Measurements from ENCODE around the gene SLA2. TPM values are rescaled to one million over a fixed set of nuclear protein-coding genes. Genes with fewer than 3 reads are reported as not detected.

SLA2 gene
- total RNA-seq, 1 experiment from 2014 or later, result 0.13 TPM

GRCh38 chr20:36666181-36666740, 20.3 kb upstream of the SLA2 start:
- H3K9me3 ChIP-seq (ENCODE audit: control insufficient read depth, insufficient read depth, low read depth, low read length), result no peaks in the 10 kb centered on the region
- no peaks in the 10 kb centered on the region for H3K27me3 ChIP-seq (ENCODE audit: control insufficient read depth, insufficient read depth, low read length)
- H3K27ac ChIP-seq (ENCODE audit: low read length), result no peak overlapping the region
- BruUV-seq (replicated peaks), result no TSS peak
- DNase-seq (ENCODE audit: low read depth, low spot score), result no peak
- no peaks in the 10 kb centered on the region for H3K4me1 ChIP-seq (ENCODE audit: control insufficient read depth, insufficient read depth, low read length)
- in situ Hi-C loops (cut with HindIII; ENCODE audit: low pct_unique_long_range_greater_than_20kb, low sequenced_read_pairs) (no loop called here), intact Hi-C loops (cut with micrococcal nuclease; ENCODE audit: unreplicated experiment) (no loop called here)
- ChIA-PET CTCF (interaction anchor here (0.5 to 1.6 kb wide), 3 partner anchors 88 to 336 kb away, joined by 4 to 5 read pairs (median 5); no protein-coding TSS in a partner anchor), POLR2A (interaction anchor here (0.7 kb wide), 2 partner anchors 57 to 757 kb away, joined by 3 read pairs; no protein-coding TSS in a partner anchor)
- ATAC-seq, result peak; percentile 80; the same call in 1 of the 2 replicates
- no peaks in the 10 kb centered on the region for H3K36me3 ChIP-seq (ENCODE audit: control insufficient read depth, insufficient read depth, low read length)
- TF ChIP-seq CTCF (IDR thresholded peaks at IDR 0.05) (no peak), SIN3A (IDR thresholded peaks at IDR 0.05; ENCODE audit: borderline replicate concordance, insufficient read depth, low read depth, low read length) (no peak), TCF7L2 (IDR thresholded peaks at IDR 0.05; ENCODE audit: low read depth, low read length) (no peak), REST (IDR thresholded peaks at IDR 0.05; ENCODE audit: insufficient read depth in 1 of 2, low read depth in 2 of 2, low read length in 1 of 2) (no peak), POLR2AphosphoS5 (IDR thresholded peaks at IDR 0.05; ENCODE audit: low read depth, low read length) (no peak)
- H3K4me3 ChIP-seq (ENCODE audit: low read depth in 2 of 2, low read length in 2 of 2), result no peak overlapping the region

GRCh38 chr20:36663031-36663430, 17.0 kb upstream of the SLA2 start:
- ChIA-PET CTCF (no interaction called here), POLR2A (no interaction called here)
- Histone ChIP-seq H3K36me3 (ENCODE audit: control insufficient read depth, insufficient read depth, low read length) (no peaks in the 10 kb centered on the region), H3K4me1 (ENCODE audit: control insufficient read depth, insufficient read depth, low read length) (no peaks in the 10 kb centered on the region), H3K4me3 (ENCODE audit: low read depth in 2 of 2, low read length in 2 of 2) (no peak overlapping the region), H3K9me3 (ENCODE audit: control insufficient read depth, insufficient read depth, low read depth, low read length) (no peaks in the 10 kb centered on the region), H3K27ac (ENCODE audit: low read length) (no peak overlapping the region), H3K27me3 (ENCODE audit: control insufficient read depth, insufficient read depth, low read length) (no peaks in the 10 kb centered on the region)
- intact Hi-C loops (cut with micrococcal nuclease; ENCODE audit: unreplicated experiment) (no loop called here), in situ Hi-C loops (cut with HindIII; ENCODE audit: low pct_unique_long_range_greater_than_20kb, low sequenced_read_pairs) (no loop called here)
- ATAC-seq (no peak), DNase-seq (ENCODE audit: low read depth, low spot score) (no peak)
- no TSS peak for BruUV-seq (replicated peaks)
- TF ChIP-seq CTCF (IDR thresholded peaks at IDR 0.05), result no peak
- TF ChIP-seq REST (IDR thresholded peaks at IDR 0.05; ENCODE audit: insufficient read depth in 1 of 2, low read depth in 2 of 2, low read length in 1 of 2), result no peak
- no peak for TF ChIP-seq TCF7L2 (IDR thresholded peaks at IDR 0.05; ENCODE audit: low read depth, low read length)
- no peak for TF ChIP-seq SIN3A (IDR thresholded peaks at IDR 0.05; ENCODE audit: borderline replicate concordance, insufficient read depth, low read depth, low read length)
- TF ChIP-seq POLR2AphosphoS5 (IDR thresholded peaks at IDR 0.05; ENCODE audit: low read depth, low read length), result no peak
